A549 (cell line): ENCODE results near the gene FOS. TPM values are rescaled to one million over a fixed set of nuclear protein-coding genes. Genes with fewer than 3 reads are reported as not detected.
A peak's percentile ranks its signal among the peaks of the same experiment; 100 is the strongest.

ENCODE experiments used
- ATAC-seq, 2 experiments: fragments of 200-7000 bp in 1 of 2; fragments of >200 bp in 1 of 2; cut with Nextera tagmentation in 1 of 2; cut with Tn5 transposase in 1 of 2; 3 replicates each; pipeline versions ENCODE4 v1.8.0 to v1.9.1; 2018 to 2020; ENCODE audit warnings: mild to moderate bottlenecking in 1 of 2, moderate library complexity in 1 of 2
- CTCF ChIA-PET: fragments of 300-600 bp; sonication (Branson Sonifier 250); formaldehyde crosslinking; extraction: SDS; loops from one replicate; lab custom pipeline; 2021; ENCODE audit warnings: antibody characterized with exemption, inconsistent platforms; lab: Yijun Ruan, JAX
- POLR2A ChIA-PET: fragments of 350-600 bp; formaldehyde crosslinking; extraction: SDS; loops from one replicate; lab custom pipeline; 2021; ENCODE audit warnings: antibody characterized with exemption, inconsistent platforms; lab: Yijun Ruan, JAX
- DNase-seq, 2 experiments: peaks; one replicate each; pipeline versions ENCODE4 v3.0.0 to v3.0.0-alpha.2; 2011 to 2016; ENCODE audit warnings: low read depth in 1 of 2, low spot score in 1 of 2
- FAIRE-seq: peaks from 2 replicates; lab custom pipeline; 2011; peaks lifted over from hg19 to GRCh38; lab: Jason Lieb, UNC
- H3K27ac ChIP-seq, 2 experiments: fragments of >200 bp; sonication (Bioruptor Twin); formaldehyde crosslinking; 3 replicates each; pipeline ENCODE4 v1.5.1; 2016 to 2017
- H3K4me1 ChIP-seq: fragments of >200 bp; sonication (Bioruptor Twin); formaldehyde crosslinking; 3 replicates; pipeline ENCODE4 v1.6.1; 2016
- H3K4me2 ChIP-seq: fragments of >200 bp; sonication (Bioruptor Twin); formaldehyde crosslinking; 3 replicates; pipeline ENCODE4 v1.6.1; 2016
- H3K4me3 ChIP-seq: fragments of >200 bp; sonication (Bioruptor Twin); formaldehyde crosslinking; 3 replicates; pipeline ENCODE4 v1.5.1; 2016
- H3K9me3 ChIP-seq: fragments of >200 bp; sonication (Bioruptor Twin); formaldehyde crosslinking; 3 replicates; pipeline ENCODE4 v1.6.1; 2016
- BHLHE40 ChIP-seq: IDR thresholded peaks from 2 replicates; pipeline ENCODE4 v1.6.1; 2012; ENCODE audit warnings: low read depth, low read length, inconsistent platforms
- CEBPB ChIP-seq, 2 experiments: fragments of >200 bp in 1 of 2; sonication (Bioruptor Twin) in 1 of 2; formaldehyde crosslinking in 1 of 2; IDR thresholded peaks; 2 replicates each; pipeline ENCODE4 v1.6.1; 2012 to 2016
- CHD2 ChIP-seq: fragments of 150-350 bp; IDR thresholded peaks from 2 replicates; pipeline ENCODE4 v1.6.1; 2014; ENCODE audit warnings: low read length; ENCODE audit not compliant: partially characterized antibody
- EP300 ChIP-seq, 2 experiments: fragments of >200 bp; sonication (Bioruptor Twin); formaldehyde crosslinking; IDR thresholded peaks; 2 replicates in 1 of 2; 3 replicates in 1 of 2; pipeline ENCODE4 v1.6.1; 2016 to 2017
- ESRRA ChIP-seq: fragments of 150-350 bp; IDR thresholded peaks from 2 replicates; pipeline ENCODE4 v1.6.1; 2014; ENCODE audit warnings: mild to moderate bottlenecking, low read length, borderline replicate concordance
- FOSB ChIP-seq: fragments of 250-450 bp; sonication (Bioruptor Pico); IDR thresholded peaks from 2 replicates; pipeline ENCODE4 v1.5.0; 2020; ENCODE audit warnings: mild to moderate bottlenecking, moderate library complexity
- JUN ChIP-seq, 2 experiments: fragments of >200 bp; sonication (Bioruptor Twin); formaldehyde crosslinking; IDR thresholded peaks; 2 replicates in 1 of 2; 3 replicates in 1 of 2; pipeline ENCODE4 v1.6.1; 2016 to 2017
- KDM1A ChIP-seq: fragments of 200-600 bp; sonication (generic); IDR thresholded peaks from 2 replicates; pipeline ENCODE4 v1.6.1; 2016; ENCODE audit warnings: low read depth, mild to moderate bottlenecking
- MAFK ChIP-seq: fragments of 450-650 bp; IDR thresholded peaks from 2 replicates; pipeline ENCODE4 v1.6.1; 2014; ENCODE audit not compliant: partially characterized antibody
- MAZ ChIP-seq: fragments of 150-350 bp; IDR thresholded peaks from 2 replicates; pipeline ENCODE4 v1.6.1; 2014; ENCODE audit warnings: antibody characterized with exemption, low read depth, low read length, borderline replicate concordance
- MYC ChIP-seq: IDR thresholded peaks from 2 replicates; pipeline ENCODE4 v1.6.1; 2012; ENCODE audit warnings: mild to moderate bottlenecking, inconsistent platforms, low read length, improper control_type of control experiment, borderline replicate concordance
- POLR2A ChIP-seq: IDR thresholded peaks from 2 replicates; pipeline ENCODE4 v1.6.1; 2012; ENCODE audit warnings: mild to moderate bottlenecking, low read length
- POLR2AphosphoS2 ChIP-seq: conservative IDR thresholded peaks from 2 replicates; pipeline ENCODE4 v1.6.1; 2012; ENCODE audit warnings: low read length, improper control_type of control experiment, inconsistent platforms
- RAD21 ChIP-seq, 2 experiments: fragments of >200 bp in 1 of 2; sonication (Bioruptor Twin) in 1 of 2; formaldehyde crosslinking in 1 of 2; IDR thresholded peaks in 1 of 2; conservative IDR thresholded peaks in 1 of 2; 2 replicates in 1 of 2; 3 replicates in 1 of 2; pipeline ENCODE4 v1.6.1; 2012 to 2018; ENCODE audit warnings: inconsistent platforms in 1 of 2
- RCOR1 ChIP-seq: fragments of 150-350 bp; IDR thresholded peaks from 2 replicates; pipeline ENCODE4 v1.6.1; 2014; ENCODE audit warnings: antibody characterized with exemption, low read length, low read depth
- RFX5 ChIP-seq: fragments of 450-650 bp; IDR thresholded peaks from 2 replicates; pipeline ENCODE4 v1.7.1; 2014; ENCODE audit warnings: antibody characterized with exemption, mild to moderate bottlenecking, moderate library complexity
- SMC3 ChIP-seq: fragments of >200 bp; sonication (Bioruptor Twin); formaldehyde crosslinking; IDR thresholded peaks from 3 replicates; pipeline ENCODE4 v1.6.1; 2018; ENCODE audit warnings: inconsistent platforms
- SREBF2 ChIP-seq: fragments of 450-650 bp; IDR thresholded peaks from 2 replicates; pipeline ENCODE4 v1.6.1; 2014; ENCODE audit warnings: mild to moderate bottlenecking, moderate library complexity
- WGBS: methylation state at CpG from one replicate; pipeline ENCODE4 v1.1.6; 2017; ENCODE audit errors: missing lambda C conversion rate; 5-methylcytosine and 5-hydroxymethylcytosine counted together
- polyA plus RNA-seq, 4 experiments: library from polyadenylated mRNA; depleted of rRNA in 3 of 4; stranded (reverse); fragments of >200 nt; fragmentation: RNase III in 1 of 4; extraction: RNeasy Plus Mini Kit Qiagen cat#74134 plus additional on column Dnase treatment in 1 of 4; gene quantifications; 2 replicates in 3 of 4; 3 replicates in 1 of 4; pipeline ENCODE4 v1.2.3, GENCODE V29; 2011 to 2017
- TF ChIP-seq, protein P1 (sequence below): IDR thresholded peaks from 2 replicates; pipeline ENCODE4 v1.6.1; 2012
- TF ChIP-seq, protein P2 (sequence below): fragments of 250-450 bp; sonication (Bioruptor Pico); IDR thresholded peaks from 2 replicates; pipeline ENCODE4 v1.5.0; 2021; ENCODE audit warnings: mild to moderate bottlenecking, moderate library complexity, borderline replicate concordance
- TF ChIP-seq, protein P3 (sequence below): fragments of >200 bp; sonication (Bioruptor Twin); formaldehyde crosslinking; IDR thresholded peaks from 2 replicates; pipeline ENCODE4 v1.6.1; 2016

FOS gene
- polyA plus RNA-seq, 2 of the 4 experiments (the other 2 are of a cell fraction), result 4.2 to 256 TPM

DNA sequence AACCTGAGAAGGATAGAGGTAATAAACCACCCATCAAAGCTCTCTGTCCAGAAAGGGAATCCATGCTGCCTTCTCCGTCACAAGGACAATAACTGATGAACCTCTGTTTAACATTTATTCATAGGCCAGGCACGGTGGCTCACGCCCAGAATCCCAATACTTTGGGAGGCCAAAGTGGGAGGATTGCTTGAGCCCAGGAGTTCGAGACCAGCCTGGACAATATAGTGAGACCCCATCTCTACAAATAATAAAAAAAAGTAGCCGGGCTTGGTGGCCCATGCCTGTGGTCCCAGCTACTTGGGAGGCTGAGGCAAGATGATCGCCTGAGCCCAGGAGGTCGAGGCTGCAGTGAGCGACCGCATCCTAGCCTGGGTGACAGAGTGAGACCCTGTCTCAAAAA, 7.1 kb upstream of the FOS start:
- 73% methylated on average over 9 of the region's 9 CpGs for WGBS
- DNase-seq (no peak), FAIRE-seq (no peak), ATAC-seq (no peak)
- no peak overlapping the region for H3K4me2 ChIP-seq
- no peak overlapping the region for H3K4me3 ChIP-seq
- POLR2A ChIA-PET, result interaction anchor here (0.6 to 0.7 kb wide), 2 partner anchors 13 to 24 kb away, joined by 5 to 6 read pairs; no protein-coding TSS in a partner anchor
- peaks cover 7% of the 10 kb centered on the region; the same call in 1 of the 3 replicates for H3K4me1 ChIP-seq
- CTCF ChIA-PET, result interaction anchor here (0.6 to 1.4 kb wide), 4 partner anchors 10 to 896 kb away, joined by 3 read pairs; no protein-coding TSS in a partner anchor
- no peak overlapping the region for H3K27ac ChIP-seq
- no peaks in the 10 kb centered on the region for H3K9me3 ChIP-seq
- TF ChIP-seq EP300 (IDR thresholded peaks at IDR 0.05) (no peak), MAFK (peak; percentile 42)

DNA sequence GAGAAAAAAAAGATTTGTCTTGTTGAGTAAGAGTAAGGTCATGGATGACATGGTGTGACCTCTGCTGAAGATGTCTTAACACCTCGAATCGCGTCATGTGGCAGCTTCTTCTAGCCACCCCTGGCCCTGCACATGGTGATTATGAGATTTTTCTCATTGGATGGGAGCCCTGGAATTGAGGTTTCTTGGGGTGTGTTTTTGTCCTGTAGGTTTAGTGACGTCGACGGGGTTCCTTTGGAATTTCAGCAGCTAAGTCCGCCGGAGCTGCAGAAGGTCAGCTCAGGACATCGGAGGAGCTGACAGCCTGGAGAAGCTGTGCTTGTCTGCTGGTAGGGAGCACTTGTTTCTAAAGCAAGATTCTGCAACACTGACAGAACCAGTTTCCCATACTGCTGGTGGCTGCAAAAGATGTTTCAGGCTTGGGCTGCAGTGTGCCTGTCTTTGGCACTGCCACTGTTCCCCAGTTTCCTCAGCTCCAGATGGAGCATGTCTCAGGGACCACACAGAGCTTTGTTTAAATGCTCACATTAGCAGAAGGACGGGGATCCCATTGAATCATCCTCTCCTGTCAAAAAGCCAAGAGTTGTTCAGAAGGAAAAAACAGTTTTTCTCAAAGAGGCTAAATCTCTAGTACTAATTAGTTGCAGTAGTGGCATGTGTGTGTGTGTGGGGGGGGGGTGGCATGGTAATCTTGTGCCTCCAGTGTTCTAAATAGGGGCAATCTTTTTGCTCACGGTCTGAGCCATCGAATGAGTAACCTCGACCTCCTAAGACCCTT, 5.2 kb upstream of the FOS start:
- ChIA-PET CTCF (interaction anchor here (0.9 to 1.0 kb wide), 3 partner anchors 13 to 28 kb away, joined by 3 read pairs; no protein-coding TSS in a partner anchor), POLR2A (interaction anchor here (1.0 kb wide), 1 partner anchor 15 kb away, joined by 10 read pairs; no protein-coding TSS in a partner anchor)
- H3K9me3 ChIP-seq, result no peaks in the 10 kb centered on the region
- WGBS, result 73% methylated on average over 13 of the region's 13 CpGs
- ATAC-seq, result no peak
- no peak overlapping the region for H3K4me2 ChIP-seq
- no peak overlapping the region for H3K4me3 ChIP-seq
- no peak for DNase-seq
- no peak overlapping the region for H3K27ac ChIP-seq
- no peak for TF ChIP-seq RFX5
- no peak for TF ChIP-seq JUN (IDR thresholded peaks at IDR 0.05)
- no peak for TF ChIP-seq SMC3
- no peak for TF ChIP-seq MAFK
- no peak for TF ChIP-seq FOSB (CRISPR knock-in tag)
- TF ChIP-seq RAD21 (conservative IDR thresholded peaks at IDR 0.05 in 1 of 2, IDR thresholded peaks at IDR 0.05 in 1 of 2), result no peak
- TF ChIP-seq MAZ, result no peak
- no peak for TF ChIP-seq SREBF2
- TF ChIP-seq, protein P1, sequence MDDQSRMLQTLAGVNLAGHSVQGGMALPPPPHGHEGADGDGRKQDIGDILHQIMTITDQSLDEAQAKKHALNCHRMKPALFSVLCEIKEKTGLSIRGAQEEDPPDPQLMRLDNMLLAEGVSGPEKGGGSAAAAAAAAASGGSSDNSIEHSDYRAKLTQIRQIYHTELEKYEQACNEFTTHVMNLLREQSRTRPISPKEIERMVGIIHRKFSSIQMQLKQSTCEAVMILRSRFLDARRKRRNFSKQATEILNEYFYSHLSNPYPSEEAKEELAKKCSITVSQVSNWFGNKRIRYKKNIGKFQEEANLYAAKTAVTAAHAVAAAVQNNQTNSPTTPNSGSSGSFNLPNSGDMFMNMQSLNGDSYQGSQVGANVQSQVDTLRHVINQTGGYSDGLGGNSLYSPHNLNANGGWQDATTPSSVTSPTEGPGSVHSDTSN, result no peak
- no peak for TF ChIP-seq RCOR1
- no peak for TF ChIP-seq POLR2A
- TF ChIP-seq ESRRA, result no peak
- TF ChIP-seq BHLHE40, result no peak
- no peak for TF ChIP-seq CHD2
- TF ChIP-seq, protein P2, sequence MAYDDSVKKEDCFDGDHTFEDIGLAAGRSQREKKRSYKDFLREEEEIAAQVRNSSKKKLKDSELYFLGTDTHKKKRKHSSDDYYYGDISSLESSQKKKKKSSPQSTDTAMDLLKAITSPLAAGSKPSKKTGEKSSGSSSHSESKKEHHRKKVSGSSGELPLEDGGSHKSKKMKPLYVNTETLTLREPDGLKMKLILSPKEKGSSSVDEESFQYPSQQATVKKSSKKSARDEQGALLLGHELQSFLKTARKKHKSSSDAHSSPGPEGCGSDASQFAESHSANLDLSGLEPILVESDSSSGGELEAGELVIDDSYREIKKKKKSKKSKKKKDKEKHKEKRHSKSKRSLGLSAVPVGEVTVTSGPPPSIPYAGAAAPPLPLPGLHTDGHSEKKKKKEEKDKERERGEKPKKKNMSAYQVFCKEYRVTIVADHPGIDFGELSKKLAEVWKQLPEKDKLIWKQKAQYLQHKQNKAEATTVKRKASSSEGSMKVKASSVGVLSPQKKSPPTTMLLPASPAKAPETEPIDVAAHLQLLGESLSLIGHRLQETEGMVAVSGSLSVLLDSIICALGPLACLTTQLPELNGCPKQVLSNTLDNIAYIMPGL (CRISPR knock-in tag), result no peak
- no peak for TF ChIP-seq CEBPB (IDR thresholded peaks at IDR 0.05)
- no peak for TF ChIP-seq POLR2AphosphoS2
- TF ChIP-seq, protein P3, sequence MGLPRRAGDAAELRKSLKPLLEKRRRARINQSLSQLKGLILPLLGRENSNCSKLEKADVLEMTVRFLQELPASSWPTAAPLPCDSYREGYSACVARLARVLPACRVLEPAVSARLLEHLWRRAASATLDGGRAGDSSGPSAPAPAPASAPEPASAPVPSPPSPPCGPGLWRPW, result no peak
- no peak for TF ChIP-seq MYC
- TF ChIP-seq KDM1A, result no peak
- peaks cover 5% of the 10 kb centered on the region; the same call in 1 of the 3 replicates for H3K4me1 ChIP-seq
- no peak for FAIRE-seq
